ENCODE measurements around the gene C9orf40. TPM values are rescaled to one million over a fixed set of nuclear protein-coding genes. Genes with fewer than 3 reads are reported as not detected.

Gene C9orf40
- polyA plus RNA-seq, 12 donors = 4.6 to 13.6 (median 6.4) TPM; not detected in 1

GRCh38 chr9:74948937-74949336, 3.8 kb downstream of the C9orf40 start:
- DNase-seq = no peak

- DNase-seq = no peak
These were observed 6.0 kb downstream of the C9orf40 start for GRCh38 chr9:74946686-74947085.

- DNase-seq = no peak
These were observed 9.9 kb downstream of the C9orf40 start for GRCh38 chr9:74942801-74943200.

- DNase-seq = peak; percentile 7
These were observed 12.1 kb downstream of the C9orf40 start for GRCh38 chr9:74940600-74940999.

GRCh38 chr9:74935008-74935407, 17.7 kb downstream of the C9orf40 start:
- no peak for DNase-seq

- no peak for DNase-seq
These were observed 31.0 kb downstream of the C9orf40 start for GRCh38 chr9:74921737-74922136.

GRCh38 chr9:74920944-74921626, 31.6 kb downstream of the C9orf40 start:
- DNase-seq = no peak

- no peak for DNase-seq
These were observed 42.7 kb downstream of the C9orf40 start for GRCh38 chr9:74910036-74910435.

GRCh38 chr9:74908665-74909064, 44.0 kb downstream of the C9orf40 start:
- DNase-seq = no peak

- DNase-seq = no peak
These were observed 45.6 kb downstream of the C9orf40 start for GRCh38 chr9:74907085-74907484.

- DNase-seq = no peak
These were observed 51.7 kb downstream of the C9orf40 start for GRCh38 chr9:74901001-74901400.

Other genes starting within 250 kb of the C9orf40 start
- gene TRPM6, start 65.0 kb downstream of the C9orf40 start, polyA plus RNA-seq (ENCODE audit: insufficient read length in 12 of 12) = under 1 TPM in 10 of 12 donors, not detected in 2; 0.05 to 0.47 (median 0.12) TPM
- 10 to 100 TPM in 10 of 12 donors, 1 to 10 TPM in 1, not detected in 1; 9.5 to 14.3 (median 11.7) TPM for gene CARNMT1, start 75.4 kb upstream of the C9orf40 start, polyA plus RNA-seq (ENCODE audit: insufficient read length in 12 of 12)
- 10 to 100 TPM in 11 of 12 donors, not detected in 1; 11.6 to 24.1 (median 18.0) TPM for gene NMRK1, start 135.2 kb upstream of the C9orf40 start, polyA plus RNA-seq (ENCODE audit: insufficient read length in 12 of 12)
- gene OSTF1, start 135.6 kb upstream of the C9orf40 start, polyA plus RNA-seq (ENCODE audit: insufficient read length in 12 of 12) = 10 to 100 TPM in 11 of 12 donors, not detected in 1; 14.3 to 36.0 (median 20.4) TPM

Data from muscle of arm (tissue), 12 donors.